Measurements from ENCODE around the gene PRSS3. TPM values are rescaled to one million over a fixed set of nuclear protein-coding genes. Genes with fewer than 3 reads are reported as not detected.
"Not testable (repeated sequence)": the region's sequence is repeated elsewhere in the genome, so short reads cannot be mapped to it uniquely, and the experiment has no call there.

Gene PRSS3
- polyA plus RNA-seq, 1 donor (not counting 4 experiments of a cell fraction or from before 2014, with no cell fraction given): 9.1 TPM

GRCh38 chr9:33846231-33846630, 50.9 kb downstream of the PRSS3 start:
- H3K36me3 ChIP-seq (ENCODE audit: control insufficient read depth in 2 of 2, extremely low read depth in 1 of 2, insufficient read depth in 2 of 2, low read length in 2 of 2): no peaks in the 10 kb centered on the region
- H4K20me1 ChIP-seq (ENCODE audit: control insufficient read depth, extremely low read depth, insufficient read depth, low read length): peaks cover 6% of the 10 kb centered on the region
- FAIRE-seq (no peak), DNase-seq (ENCODE audit: low read depth, low spot score) (no peak)
- no peaks in the 10 kb centered on the region for H3K27me3 ChIP-seq (ENCODE audit: control insufficient read depth, extremely low read depth, insufficient read depth, low read length)
- H3K27ac ChIP-seq (ENCODE audit: control insufficient read depth, insufficient read depth, low read length): no peak overlapping the region
- H3K4me3 ChIP-seq (ENCODE audit: control insufficient read depth in 2 of 3, extremely low read depth in 1 of 3, insufficient read depth in 2 of 3, low read depth in 1 of 3, low read length in 3 of 3): no peak overlapping the region
- H3K9me3 ChIP-seq (ENCODE audit: control insufficient read depth, low read depth, low read length): no peaks in the 10 kb centered on the region
- H2AFZ ChIP-seq (ENCODE audit: control insufficient read depth, low read length): no peak overlapping the region
- H3K4me2 ChIP-seq (ENCODE audit: control insufficient read depth, extremely low read depth, insufficient read depth, low read depth, low read length): no peak overlapping the region
- TF ChIP-seq CTCF (optimal IDR thresholded peaks at IDR 0.05 in 1 of 3, IDR thresholded peaks at IDR 0.05 in 1 of 3, conservative IDR thresholded peaks at IDR 0.05 in 1 of 3; ENCODE audit: extremely low read depth in 1 of 3, insufficient read depth in 2 of 3, low read length in 3 of 3) (no peak), EZH2 (IDR thresholded peaks at IDR 0.05; ENCODE audit: low read length) (no peak)
- no peaks in the 10 kb centered on the region for H3K9me1 ChIP-seq (ENCODE audit: control insufficient read depth, extremely low read depth, insufficient read depth, low read length)
- dilution Hi-C loops (cut with MboI; ENCODE audit: extremely low pct_ligation_motif_present, low sequenced_read_pairs): no loop called here
- H3K4me1 ChIP-seq (ENCODE audit: control insufficient read depth, extremely low read depth, insufficient read depth, low read length): peaks cover 13% of the 10 kb centered on the region
- peaks cover 94% of the 10 kb centered on the region for H3K79me2 ChIP-seq (ENCODE audit: control insufficient read depth, insufficient read depth, low read length)
- H3K9ac ChIP-seq (ENCODE audit: control insufficient read depth, extremely low read depth, insufficient read depth, low read length): no peak overlapping the region

- H3K4me3 ChIP-seq (ENCODE audit: control insufficient read depth in 2 of 3, extremely low read depth in 1 of 3, insufficient read depth in 2 of 3, low read depth in 1 of 3, low read length in 3 of 3); H3K9me1 ChIP-seq (ENCODE audit: control insufficient read depth, extremely low read depth, insufficient read depth, low read length); H3K4me1 ChIP-seq (ENCODE audit: control insufficient read depth, extremely low read depth, insufficient read depth, low read length); DNase-seq (ENCODE audit: low read depth, low spot score); H4K20me1 ChIP-seq (ENCODE audit: control insufficient read depth, extremely low read depth, insufficient read depth, low read length); FAIRE-seq; H3K27ac ChIP-seq (ENCODE audit: control insufficient read depth, insufficient read depth, low read length); H3K9ac ChIP-seq (ENCODE audit: control insufficient read depth, extremely low read depth, insufficient read depth, low read length); H3K4me2 ChIP-seq (ENCODE audit: control insufficient read depth, extremely low read depth, insufficient read depth, low read depth, low read length); H3K9me3 ChIP-seq (ENCODE audit: control insufficient read depth, low read depth, low read length); H3K36me3 ChIP-seq (ENCODE audit: control insufficient read depth in 2 of 2, extremely low read depth in 1 of 2, insufficient read depth in 2 of 2, low read length in 2 of 2); H3K27me3 ChIP-seq (ENCODE audit: control insufficient read depth, extremely low read depth, insufficient read depth, low read length); H2AFZ ChIP-seq (ENCODE audit: control insufficient read depth, low read length); dilution Hi-C loops (cut with MboI; ENCODE audit: extremely low pct_ligation_motif_present, low sequenced_read_pairs): not testable (repeated sequence)
- peaks cover 94% of the 10 kb centered on the region for H3K79me2 ChIP-seq (ENCODE audit: control insufficient read depth, insufficient read depth, low read length)
These were observed 52.5 kb downstream of the PRSS3 start for GRCh38 chr9:33847894-33848205.

Small RNA genes within 50 kb of the gene (small RNA-seq; reads per million reads assigned to genes)
- 0 reads per million in 3 experiments for gene RF00019 (ENCODE audit: insufficient read length in 3 of 3, low read depth in 3 of 3, low replicate concordance in 1 of 3)

Other genes with a start within 250 kb of the PRSS3 start
- gene UBE2R2, start 21.6 kb downstream of the PRSS3 start, polyA plus RNA-seq: 11.5 to 39.7 TPM (median 20.5 TPM) in 3 replicates